ENCODE data around the gene MDH1.
"Not testable (repeated sequence)": the region's sequence is repeated elsewhere in the genome, so short reads cannot be mapped to it uniquely, and the experiment has no call there.

MDH1 gene

GRCh38 chr2:63604666-63605065 is 15.9 kb downstream of the MDH1 start:
- no peak for TF ChIP-seq ZNF274 (IDR thresholded peaks at IDR 0.05; ENCODE audit: low read depth, low read length)
- H3K4me3 ChIP-seq (ENCODE audit: low read length) = no peak overlapping the region

- not testable (repeated sequence) for H3K4me3 ChIP-seq (ENCODE audit: low read length)
Measured at GRCh38 chr2:63608865-63609264, 20.1 kb downstream of the MDH1 start.

- no peak for TF ChIP-seq ZNF274 (IDR thresholded peaks at IDR 0.05; ENCODE audit: low read depth, low read length)
- H3K4me3 ChIP-seq (ENCODE audit: low read length) = no peak overlapping the region
Measured at GRCh38 chr2:63610525-63610924, 21.8 kb downstream of the MDH1 start.

GRCh38 chr2:63613391-63613901 is 24.7 kb downstream of the MDH1 start:
- H3K4me3 ChIP-seq (ENCODE audit: low read length) = no peak overlapping the region
- no peak for TF ChIP-seq ZNF274 (IDR thresholded peaks at IDR 0.05; ENCODE audit: low read depth, low read length)

GRCh38 chr2:63614448-63614968 is 25.7 kb downstream of the MDH1 start:
- no peak overlapping the region for H3K4me3 ChIP-seq (ENCODE audit: low read length)
- TF ChIP-seq ZNF274 (IDR thresholded peaks at IDR 0.05; ENCODE audit: low read depth, low read length) = no peak

- H3K4me3 ChIP-seq (ENCODE audit: low read length) = no peak overlapping the region
- no peak for TF ChIP-seq ZNF274 (IDR thresholded peaks at IDR 0.05; ENCODE audit: low read depth, low read length)
Measured at GRCh38 chr2:63614983-63615945, 26.5 kb downstream of the MDH1 start.

GRCh38 chr2:63617366-63617765 is 28.6 kb downstream of the MDH1 start:
- no peak overlapping the region for H3K4me3 ChIP-seq (ENCODE audit: low read length)
- TF ChIP-seq ZNF274 (IDR thresholded peaks at IDR 0.05; ENCODE audit: low read depth, low read length) = no peak

GRCh38 chr2:63619328-63619727 is 30.6 kb downstream of the MDH1 start:
- no peak overlapping the region for H3K4me3 ChIP-seq (ENCODE audit: low read length)
- TF ChIP-seq ZNF274 (IDR thresholded peaks at IDR 0.05; ENCODE audit: low read depth, low read length) = no peak

- no peak overlapping the region for H3K4me3 ChIP-seq (ENCODE audit: low read length)
- TF ChIP-seq ZNF274 (IDR thresholded peaks at IDR 0.05; ENCODE audit: low read depth, low read length) = no peak
Measured at GRCh38 chr2:63622751-63623150, 34.0 kb downstream of the MDH1 start.

GRCh38 chr2:63623763-63624162 is 35.0 kb downstream of the MDH1 start:
- H3K4me3 ChIP-seq (ENCODE audit: low read length) = not testable (repeated sequence)

GRCh38 chr2:63627866-63628265 is 39.1 kb downstream of the MDH1 start:
- no peak overlapping the region for H3K4me3 ChIP-seq (ENCODE audit: low read length)
- TF ChIP-seq ZNF274 (IDR thresholded peaks at IDR 0.05; ENCODE audit: low read depth, low read length) = no peak

GRCh38 chr2:63628403-63628942 is 39.7 kb downstream of the MDH1 start:
- no peak for TF ChIP-seq ZNF274 (IDR thresholded peaks at IDR 0.05; ENCODE audit: low read depth, low read length)
- no peak overlapping the region for H3K4me3 ChIP-seq (ENCODE audit: low read length)

- H3K4me3 ChIP-seq (ENCODE audit: low read length) = no peak overlapping the region
- no peak for TF ChIP-seq ZNF274 (IDR thresholded peaks at IDR 0.05; ENCODE audit: low read depth, low read length)
Measured at GRCh38 chr2:63631501-63631900, 42.7 kb downstream of the MDH1 start.

GRCh38 chr2:63632382-63632781 is 43.6 kb downstream of the MDH1 start:
- TF ChIP-seq ZNF274 (IDR thresholded peaks at IDR 0.05; ENCODE audit: low read depth, low read length) = no peak
- H3K4me3 ChIP-seq (ENCODE audit: low read length) = no peak overlapping the region

- no peak overlapping the region for H3K4me3 ChIP-seq (ENCODE audit: low read length)
- TF ChIP-seq ZNF274 (IDR thresholded peaks at IDR 0.05; ENCODE audit: low read depth, low read length) = no peak
Measured at GRCh38 chr2:63639344-63639743, 50.6 kb downstream of the MDH1 start.

All from GM08714 (cell line).